Hematopoietic multipotent progenitor cell (in vitro differentiated cells): ENCODE results near the gene SEPTIN12. TPM values are rescaled to one million over a fixed set of nuclear protein-coding genes. Genes with fewer than 3 reads are reported as not detected.
A peak's percentile ranks its signal among the peaks of the same experiment; 100 is the strongest.
"Not testable (repeated sequence)": the region's sequence is repeated elsewhere in the genome, so short reads cannot be mapped to it uniquely, and the experiment has no call there.

Source experiments
- DNase-seq, 3 donors: peaks; one replicate each; pipeline ENCODE4 v3.0.0-alpha.2; 2011 to 2015; ENCODE audit warnings: low read depth in 2 of 3, low spot score in 2 of 3
- total RNA-seq: library from RNA; depleted of rRNA; stranded (reverse); fragments of >200 nt; gene quantifications from one replicate; pipeline ENCODE4 v1.2.3, GENCODE V29; 2012

SEPTIN12 gene
- total RNA-seq, 1 donor = not detected

DNA sequence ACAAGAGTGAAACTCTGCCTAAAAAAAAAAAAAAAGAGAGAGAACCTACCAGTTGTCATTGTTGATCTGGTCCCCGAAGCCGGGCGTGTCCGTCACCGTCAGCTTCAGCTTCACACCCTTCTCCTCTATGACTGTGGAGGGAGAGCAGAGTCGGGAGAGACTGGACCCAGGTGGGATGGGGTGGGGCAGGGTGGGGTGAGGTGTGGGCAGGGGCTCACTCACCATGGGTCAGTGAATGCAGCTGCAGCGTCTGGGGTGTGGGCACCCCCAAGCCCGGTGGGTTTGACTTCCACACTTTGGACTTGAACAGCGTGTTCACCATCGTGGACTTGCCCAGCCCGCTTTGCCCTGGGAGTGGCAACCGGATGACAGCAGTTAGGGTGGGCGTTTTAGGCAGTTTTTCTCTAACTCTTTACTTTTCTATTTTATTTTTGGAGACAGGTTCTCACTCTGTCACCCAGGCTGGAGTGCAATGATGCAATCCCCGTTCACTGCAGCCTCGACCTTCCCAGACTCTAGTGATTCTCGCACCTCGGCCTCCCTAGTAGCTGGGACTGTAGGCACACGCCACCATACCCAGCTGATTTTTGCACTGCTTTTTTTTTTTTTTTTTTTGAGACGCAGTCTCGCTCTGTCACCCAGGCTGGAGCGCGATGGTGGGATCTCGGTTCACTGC is 2.2 kb downstream of the SEPTIN12 start:
- DNase-seq = no peak

DNA sequence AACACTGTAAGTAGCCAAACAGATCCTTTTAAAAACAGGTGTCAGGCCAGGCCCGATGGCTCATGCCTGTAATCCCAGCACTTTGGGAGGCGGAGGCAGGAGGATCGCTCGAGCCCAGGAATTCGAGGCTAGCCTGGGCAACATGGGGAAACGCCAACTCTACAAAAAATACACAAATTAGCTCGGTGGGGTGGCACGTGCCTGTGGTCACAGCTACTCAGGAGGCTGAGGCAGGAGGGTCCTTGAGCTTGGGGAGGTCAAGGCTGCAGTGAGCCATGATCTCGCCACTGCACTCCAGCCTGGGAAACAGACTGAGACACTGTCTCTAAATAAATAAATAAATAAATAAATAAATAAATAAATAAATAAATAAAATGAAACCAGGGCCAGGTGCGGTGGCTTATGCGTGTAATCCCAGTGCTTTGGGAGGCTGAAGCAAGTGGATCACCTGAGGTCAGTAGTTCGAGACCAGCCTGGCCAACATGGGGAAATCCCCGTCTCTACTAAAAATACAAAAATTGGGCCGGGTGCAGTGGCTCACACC is 3.6 kb downstream of the SEPTIN12 start:
- DNase-seq = not testable (repeated sequence)

DNA sequence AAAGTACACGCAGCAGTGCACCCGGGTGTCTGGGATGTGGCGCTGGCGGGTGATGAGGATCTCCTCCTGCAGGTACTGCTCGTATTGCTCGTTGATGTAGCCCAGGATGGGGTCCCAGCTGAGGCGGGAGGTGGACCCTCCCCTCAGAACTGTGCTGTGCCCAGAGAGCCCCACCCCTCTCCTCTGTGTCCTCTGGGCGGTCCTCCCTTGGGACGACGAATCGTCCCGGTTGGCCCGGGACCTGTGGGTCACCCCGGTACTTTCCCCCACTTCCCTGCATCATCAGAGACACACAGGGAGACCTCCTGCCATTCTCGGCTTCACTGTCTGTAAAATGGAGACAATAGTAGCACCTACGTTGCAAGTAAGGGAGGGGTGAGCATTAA is 4.2 kb downstream of the SEPTIN12 start:
- DNase-seq = no peak

- no peak for DNase-seq
Observed at GRCh38 chr16:4783251-4783950, 4.7 kb downstream of the SEPTIN12 start.

DNA sequence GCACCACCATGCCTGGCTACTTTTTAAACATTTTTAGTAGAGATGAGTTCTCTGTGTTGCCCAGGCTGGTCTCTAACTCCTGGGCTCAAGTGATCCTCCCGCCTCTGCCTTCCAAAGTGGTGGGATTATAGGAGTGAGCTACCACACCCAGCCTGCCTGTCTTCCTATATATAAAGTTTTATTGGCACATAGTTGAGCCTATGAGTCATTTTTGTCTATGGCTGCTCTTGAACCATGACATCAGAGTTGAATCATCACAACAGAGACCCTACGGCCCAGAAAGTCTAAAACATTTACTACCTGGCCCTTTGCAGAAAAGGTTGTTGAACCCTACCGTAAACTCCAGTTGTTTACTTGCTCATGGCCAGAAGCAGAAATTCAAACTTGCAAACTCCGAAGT is 7.9 kb downstream of the SEPTIN12 start:
- no peak for DNase-seq

- no peak for DNase-seq
Observed at GRCh38 chr16:4778050-4778392, 10.1 kb downstream of the SEPTIN12 start.

GRCh38 chr16:4777339-4778049 is 10.7 kb downstream of the SEPTIN12 start:
- DNase-seq = no peak

DNA sequence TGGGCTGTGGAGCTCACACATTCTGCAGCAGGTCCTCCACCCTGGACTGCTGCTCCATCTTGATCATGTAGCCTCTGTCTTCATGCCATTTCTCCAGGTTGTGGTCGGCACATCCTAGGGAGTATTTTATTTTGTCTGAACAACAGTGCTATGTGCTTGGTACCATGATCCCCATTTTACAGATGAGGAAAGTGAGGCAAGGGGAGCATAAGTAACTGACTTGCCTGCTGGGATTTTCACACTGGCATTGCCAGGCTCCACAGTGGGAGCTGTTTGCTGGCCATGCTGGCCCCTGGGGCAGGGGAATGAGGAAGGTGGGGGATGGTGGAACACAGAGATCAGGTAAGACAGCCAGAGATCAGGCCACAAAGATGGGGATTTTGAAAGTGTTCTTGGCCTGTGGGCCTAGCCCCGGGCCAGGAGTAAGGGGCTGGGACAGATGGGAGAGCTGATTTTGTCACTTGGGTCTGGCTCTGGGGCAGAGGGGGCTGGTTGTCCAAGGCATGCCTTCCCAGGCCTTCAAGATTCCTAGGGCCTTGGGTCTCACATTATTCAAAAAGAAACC is 11.9 kb downstream of the SEPTIN12 start:
- DNase-seq = no peak

DNA sequence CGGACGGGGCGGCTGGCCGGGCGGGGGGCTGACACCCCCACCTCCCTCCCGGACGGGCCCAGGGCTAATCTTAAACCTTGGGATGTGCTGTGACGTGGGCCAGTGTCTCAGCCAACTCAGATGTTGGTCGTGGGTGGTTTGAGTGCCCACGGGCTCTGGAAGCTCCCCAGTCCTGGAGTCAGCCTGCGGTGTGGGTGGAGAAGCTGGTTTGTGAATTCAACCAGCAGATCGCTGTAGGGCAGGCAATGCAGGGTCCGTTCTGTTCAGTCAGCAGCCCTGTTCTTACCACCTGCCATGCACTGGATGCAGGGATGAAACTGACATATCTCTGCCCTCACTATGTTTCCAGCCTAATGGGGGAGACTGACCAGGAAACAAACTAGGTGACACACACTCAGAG is 13.1 kb downstream of the SEPTIN12 start:
- no peak for DNase-seq

- DNase-seq = no peak
Observed at GRCh38 chr16:4772351-4772750, 15.8 kb downstream of the SEPTIN12 start.

- no peak for DNase-seq
Observed at GRCh38 chr16:4771646-4772045, 16.5 kb downstream of the SEPTIN12 start.

DNA sequence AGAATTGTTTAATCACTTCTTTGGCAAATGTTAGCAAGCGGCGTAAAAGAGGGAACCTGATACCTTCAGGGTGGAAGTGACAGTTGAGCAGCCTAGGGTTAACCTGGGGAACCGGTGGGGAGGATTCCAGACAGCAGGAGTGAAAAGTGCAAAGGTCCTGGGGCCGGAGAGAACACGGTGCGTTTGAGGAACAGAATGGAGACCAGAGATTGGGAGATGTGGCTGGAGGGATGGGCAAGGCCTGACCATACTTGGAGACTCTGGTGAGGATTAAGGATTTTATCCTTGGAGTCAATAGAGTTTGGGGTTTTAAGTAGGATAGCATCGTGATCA is 18.9 kb downstream of the SEPTIN12 start:
- DNase-seq = no peak

GRCh38 chr16:4768549-4769305 is 19.4 kb downstream of the SEPTIN12 start:
- peak; percentile 67 to 81 (median 75) for DNase-seq

GRCh38 chr16:4767872-4768548 is 20.1 kb downstream of the SEPTIN12 start:
- DNase-seq = peak in 2 of 3 donors; percentile 22 to 42

- DNase-seq = peak; percentile 85 to 94 (median 92)
Observed at GRCh38 chr16:4766875-4767628, 21.1 kb downstream of the SEPTIN12 start, which contains the start of gene ZNF500. ZNF500 (minus strand) TSS chr16:4767162; CDS start chr16:4765978, 1,184 bp downstream.

DNA sequence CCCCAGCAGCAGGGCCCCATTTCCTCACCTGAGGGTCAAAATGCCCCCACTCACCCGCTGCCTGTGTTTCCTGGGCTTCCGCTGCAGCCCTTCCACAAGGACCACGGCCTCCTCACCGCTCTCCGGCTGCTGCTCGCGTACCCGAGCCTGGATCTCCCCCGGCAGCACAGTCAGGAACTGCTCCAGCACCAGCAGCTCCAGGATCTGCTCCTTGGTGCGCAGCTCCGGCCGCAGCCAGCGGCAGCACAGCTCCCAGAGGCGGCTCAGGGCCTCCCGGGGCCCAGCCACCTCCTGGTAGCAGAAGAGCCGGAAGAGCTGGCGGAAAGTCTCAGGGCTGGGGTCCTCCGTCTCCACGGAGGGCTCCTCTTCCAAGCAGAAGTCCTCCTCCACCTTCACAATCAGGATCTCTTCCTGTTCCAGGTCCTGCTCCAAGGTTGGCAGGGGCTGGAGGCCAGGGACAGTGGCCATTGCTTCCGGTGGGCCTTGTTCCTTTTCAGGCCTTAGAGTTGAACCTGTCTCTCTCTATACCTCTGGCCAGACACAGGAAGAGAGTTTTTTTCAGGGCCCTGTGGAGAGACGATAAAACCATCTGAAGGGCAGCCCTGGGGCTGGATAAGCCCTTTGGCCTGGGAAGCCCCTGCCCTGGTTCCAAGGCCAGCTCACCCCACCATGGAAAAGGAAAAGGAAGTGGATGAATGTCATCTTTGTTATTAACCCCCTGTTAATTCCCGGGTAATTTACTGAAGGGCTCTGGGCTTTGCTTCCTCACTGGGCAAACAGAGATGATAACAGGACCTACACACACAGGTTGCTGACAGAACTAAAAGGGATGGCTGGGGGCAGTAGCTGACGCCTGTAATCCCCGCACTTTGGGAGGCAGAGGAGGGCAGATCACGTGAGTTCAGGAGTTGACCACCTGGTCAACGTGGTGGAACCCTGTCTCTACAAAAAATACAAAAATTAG is 22.4 kb downstream of the SEPTIN12 start:
- no peak for DNase-seq

DNA sequence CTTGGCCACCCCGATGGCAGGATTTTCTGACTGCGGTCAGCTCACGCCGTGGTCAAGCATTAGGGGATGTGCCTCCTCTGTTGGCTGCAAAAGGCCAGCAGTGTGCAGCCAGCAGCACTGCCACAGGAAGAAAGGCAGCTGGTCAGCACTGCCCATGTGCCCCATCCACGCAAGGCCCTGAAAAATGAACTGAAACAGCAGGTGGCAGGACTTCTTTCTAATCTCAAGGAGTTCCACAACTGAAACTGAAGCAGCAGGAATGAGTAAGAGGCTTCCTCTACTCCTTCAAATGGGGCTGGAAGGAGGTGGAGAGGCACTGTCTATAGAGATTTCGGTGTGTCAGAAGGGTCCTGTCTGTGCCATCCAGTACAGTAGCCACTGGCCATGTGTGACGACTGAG is 24.4 kb downstream of the SEPTIN12 start:
- DNase-seq = no peak

DNA sequence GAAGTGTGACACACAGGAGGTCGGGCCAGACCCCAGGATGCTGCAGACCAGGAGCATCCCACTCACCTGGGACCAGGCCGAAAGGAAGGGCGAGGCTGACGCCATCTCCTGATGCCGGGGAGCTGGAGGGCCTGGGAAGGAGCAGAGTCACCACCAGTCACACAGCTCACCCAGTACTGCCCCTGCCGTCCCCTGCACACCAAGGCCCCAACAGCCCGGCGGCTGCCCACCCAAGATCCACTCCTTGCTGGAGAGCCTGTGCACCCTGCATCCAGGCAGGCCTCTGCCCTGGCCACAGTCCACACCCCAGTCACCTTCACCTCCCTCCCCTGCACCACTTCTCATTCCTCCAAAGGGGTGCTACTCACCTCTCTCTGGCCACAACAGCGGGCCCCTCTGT is 25.9 kb downstream of the SEPTIN12 start:
- DNase-seq = no peak
